ENCODE data around the gene MCM9.

MCM9 gene

GRCh38 chr6:118876814-118877213 is 58.1 kb downstream of the MCM9 start:
- CTCF ChIA-PET, result interaction anchor here (1.3 to 2.3 kb wide), 2 partner anchors 11 to 68 kb away, joined by 3 to 10 read pairs; no protein-coding TSS in a partner anchor
- Histone ChIP-seq H3K27ac (ENCODE audit: insufficient read depth in 1 of 2, low read depth in 1 of 2, low read length in 2 of 2, poor library complexity in 1 of 2, severe bottlenecking in 2 of 2) (no peak overlapping the region), H3K36me3 (ENCODE audit: control insufficient read depth in 4 of 4, insufficient read depth in 4 of 4, low read length in 3 of 4) (peaks cover 0 to 3% (median 0%) of the 10 kb centered on the region in 4 experiments), H3K27me3 (replicated peaks in 2 of 5; ENCODE audit: control insufficient read depth in 4 of 5, insufficient read depth in 5 of 5, low read length in 4 of 5) (no peaks in the 10 kb centered on the region), H3K9me3 (ENCODE audit: control extremely low read depth in 1 of 5, control insufficient read depth in 4 of 5, insufficient read depth in 2 of 5, low read depth in 1 of 5, low read length in 4 of 5) (peaks cover 0 to 2% (median 0%) of the 10 kb centered on the region in 5 experiments), H3K4me1 (ENCODE audit: control extremely low read depth in 1 of 4, control insufficient read depth in 4 of 4, insufficient read depth in 4 of 4, low read length in 3 of 4) (peaks cover 0 to 5% (median 3%) of the 10 kb centered on the region in 4 experiments), H3K4me3 (ENCODE audit: control insufficient read depth in 1 of 7, extremely low read depth in 1 of 7, insufficient read depth in 4 of 7, low read depth in 2 of 7, low read length in 6 of 7) (no peak overlapping the region)
- POLR2A ChIA-PET, result no interaction called here
- DNase-seq, result no peak

- ChIA-PET POLR2A (interaction anchor here (0.5 kb wide), 1 partner anchor 46 kb away, joined by 3 read pairs; no protein-coding TSS in a partner anchor), CTCF (interaction anchor here (1.3 to 2.3 kb wide), 3 partner anchors 11 to 67 kb away, joined by 3 to 10 read pairs (median 4); partner anchors contain the start of gene ASF1A)
- H3K4me1 ChIP-seq (ENCODE audit: control extremely low read depth in 1 of 4, control insufficient read depth in 4 of 4, insufficient read depth in 4 of 4, low read length in 3 of 4), result peaks cover 0 to 4% (median 2%) of the 10 kb centered on the region in 4 experiments
- no peaks in the 10 kb centered on the region for H3K27me3 ChIP-seq (replicated peaks in 2 of 5; ENCODE audit: control insufficient read depth in 4 of 5, insufficient read depth in 5 of 5, low read length in 4 of 5)
- WGBS (ENCODE audit: insufficient coverage), result 100% methylated on average over 1 of the region's 1 CpG
- H3K4me3 ChIP-seq (ENCODE audit: control insufficient read depth in 1 of 7, extremely low read depth in 1 of 7, insufficient read depth in 4 of 7, low read depth in 2 of 7, low read length in 6 of 7), result no peak overlapping the region
- H3K36me3 ChIP-seq (ENCODE audit: control insufficient read depth in 4 of 4, insufficient read depth in 4 of 4, low read length in 3 of 4), result peaks cover 0 to 3% (median 0%) of the 10 kb centered on the region in 4 experiments
- DNase-seq, result no peak
- H3K27ac ChIP-seq (ENCODE audit: insufficient read depth in 1 of 2, low read depth in 1 of 2, low read length in 2 of 2, poor library complexity in 1 of 2, severe bottlenecking in 2 of 2), result no peak overlapping the region
- peaks cover 0 to 2% (median 0%) of the 10 kb centered on the region in 5 experiments for H3K9me3 ChIP-seq (ENCODE audit: control extremely low read depth in 1 of 5, control insufficient read depth in 4 of 5, insufficient read depth in 2 of 5, low read depth in 1 of 5, low read length in 4 of 5)
Observed at GRCh38 chr6:118876198-118876597, 58.8 kb downstream of the MCM9 start.

- Histone ChIP-seq H3K27ac (ENCODE audit: insufficient read depth in 1 of 2, low read depth in 1 of 2, low read length in 2 of 2, poor library complexity in 1 of 2, severe bottlenecking in 2 of 2) (no peak overlapping the region), H3K4me1 (ENCODE audit: control extremely low read depth in 1 of 4, control insufficient read depth in 4 of 4, insufficient read depth in 4 of 4, low read length in 3 of 4) (peaks cover 0 to 4% (median 2%) of the 10 kb centered on the region in 4 experiments), H3K36me3 (ENCODE audit: control insufficient read depth in 4 of 4, insufficient read depth in 4 of 4, low read length in 3 of 4) (peaks cover 0 to 3% (median 0%) of the 10 kb centered on the region in 4 experiments), H3K9me3 (ENCODE audit: control extremely low read depth in 1 of 5, control insufficient read depth in 4 of 5, insufficient read depth in 2 of 5, low read depth in 1 of 5, low read length in 4 of 5) (peaks cover 0 to 2% (median 0%) of the 10 kb centered on the region in 5 experiments), H3K4me3 (ENCODE audit: control insufficient read depth in 1 of 7, extremely low read depth in 1 of 7, insufficient read depth in 4 of 7, low read depth in 2 of 7, low read length in 6 of 7) (no peak overlapping the region), H3K27me3 (replicated peaks in 2 of 5; ENCODE audit: control insufficient read depth in 4 of 5, insufficient read depth in 5 of 5, low read length in 4 of 5) (no peaks in the 10 kb centered on the region)
- POLR2A ChIA-PET, result no interaction called here
- 100% methylated on average over 1 of the region's 2 CpGs for WGBS (ENCODE audit: insufficient coverage)
- DNase-seq, result no peak
- CTCF ChIA-PET, result interaction anchor here (1.5 to 2.3 kb wide), 2 partner anchors 10 to 19 kb away, joined by 4 to 10 read pairs; partner anchors contain the start of gene ASF1A
Observed at GRCh38 chr6:118875672-118876071, 59.3 kb downstream of the MCM9 start.

- CTCF ChIA-PET, result no interaction called here
- H3K4me3 ChIP-seq (ENCODE audit: control insufficient read depth in 1 of 7, extremely low read depth in 1 of 7, insufficient read depth in 4 of 7, low read depth in 2 of 7, low read length in 6 of 7), result no peak overlapping the region
Observed at GRCh38 chr6:118873239-118873638, 61.7 kb downstream of the MCM9 start.

GRCh38 chr6:118872726-118873125 is 62.2 kb downstream of the MCM9 start:
- POLR2A ChIA-PET, result no interaction called here
- no peak for DNase-seq
- Histone ChIP-seq H3K27ac (ENCODE audit: insufficient read depth in 1 of 2, low read depth in 1 of 2, low read length in 2 of 2, poor library complexity in 1 of 2, severe bottlenecking in 2 of 2) (no peak overlapping the region), H3K27me3 (replicated peaks in 2 of 5; ENCODE audit: control insufficient read depth in 4 of 5, insufficient read depth in 5 of 5, low read length in 4 of 5) (no peaks in the 10 kb centered on the region), H3K9me3 (ENCODE audit: control extremely low read depth in 1 of 5, control insufficient read depth in 4 of 5, insufficient read depth in 2 of 5, low read depth in 1 of 5, low read length in 4 of 5) (peaks cover 0 to 12% (median 0%) of the 10 kb centered on the region in 5 experiments), H3K4me3 (ENCODE audit: control insufficient read depth in 1 of 7, extremely low read depth in 1 of 7, insufficient read depth in 4 of 7, low read depth in 2 of 7, low read length in 6 of 7) (no peak overlapping the region), H3K4me1 (ENCODE audit: control extremely low read depth in 1 of 4, control insufficient read depth in 4 of 4, insufficient read depth in 4 of 4, low read length in 3 of 4) (no peaks in the 10 kb centered on the region), H3K36me3 (ENCODE audit: control insufficient read depth in 4 of 4, insufficient read depth in 4 of 4, low read length in 3 of 4) (peaks cover 0 to 3% (median 0%) of the 10 kb centered on the region in 4 experiments)
- CTCF ChIA-PET, result no interaction called here
- 100% methylated on average over 1 of the region's 2 CpGs for WGBS (ENCODE audit: insufficient coverage)

More at GRCh38 chr6:118873239-118873638, 61.7 kb downstream of the MCM9 start:
- Histone ChIP-seq H3K4me1 (ENCODE audit: control extremely low read depth in 1 of 4, control insufficient read depth in 4 of 4, insufficient read depth in 4 of 4, low read length in 3 of 4) (no peaks in the 10 kb centered on the region), H3K27me3 (replicated peaks in 2 of 5; ENCODE audit: control insufficient read depth in 4 of 5, insufficient read depth in 5 of 5, low read length in 4 of 5) (no peaks in the 10 kb centered on the region), H3K9me3 (ENCODE audit: control extremely low read depth in 1 of 5, control insufficient read depth in 4 of 5, insufficient read depth in 2 of 5, low read depth in 1 of 5, low read length in 4 of 5) (peaks cover 0 to 12% (median 0%) of the 10 kb centered on the region in 5 experiments), H3K27ac (ENCODE audit: insufficient read depth in 1 of 2, low read depth in 1 of 2, low read length in 2 of 2, poor library complexity in 1 of 2, severe bottlenecking in 2 of 2) (no peak overlapping the region), H3K36me3 (ENCODE audit: control insufficient read depth in 4 of 4, insufficient read depth in 4 of 4, low read length in 3 of 4) (peaks cover 0 to 3% (median 0%) of the 10 kb centered on the region in 4 experiments)
- no CpG with 5 or more reads among the region's 2 CpGs for WGBS (ENCODE audit: insufficient coverage)
- POLR2A ChIA-PET, result no interaction called here
- DNase-seq, result no peak

GRCh38 chr6:118872318-118872717 is 62.6 kb downstream of the MCM9 start:
- H3K27ac ChIP-seq (ENCODE audit: insufficient read depth in 1 of 2, low read depth in 1 of 2, low read length in 2 of 2, poor library complexity in 1 of 2, severe bottlenecking in 2 of 2), result no peak overlapping the region
- no peak for DNase-seq
- H3K4me3 ChIP-seq (ENCODE audit: control insufficient read depth in 1 of 7, extremely low read depth in 1 of 7, insufficient read depth in 4 of 7, low read depth in 2 of 7, low read length in 6 of 7), result no peak overlapping the region
- H3K27me3 ChIP-seq (replicated peaks in 2 of 5; ENCODE audit: control insufficient read depth in 4 of 5, insufficient read depth in 5 of 5, low read length in 4 of 5), result no peaks in the 10 kb centered on the region
- ChIA-PET CTCF (no interaction called here), POLR2A (no interaction called here)
- H3K4me1 ChIP-seq (ENCODE audit: control extremely low read depth in 1 of 4, control insufficient read depth in 4 of 4, insufficient read depth in 4 of 4, low read length in 3 of 4), result no peaks in the 10 kb centered on the region
- H3K36me3 ChIP-seq (ENCODE audit: control insufficient read depth in 4 of 4, insufficient read depth in 4 of 4, low read length in 3 of 4), result peaks cover 0 to 3% (median 0%) of the 10 kb centered on the region in 4 experiments
- peaks cover 0 to 12% (median 0%) of the 10 kb centered on the region in 5 experiments for H3K9me3 ChIP-seq (ENCODE audit: control extremely low read depth in 1 of 5, control insufficient read depth in 4 of 5, insufficient read depth in 2 of 5, low read depth in 1 of 5, low read length in 4 of 5)

GRCh38 chr6:118871331-118871730 is 63.6 kb downstream of the MCM9 start:
- Histone ChIP-seq H3K27ac (ENCODE audit: insufficient read depth in 1 of 2, low read depth in 1 of 2, low read length in 2 of 2, poor library complexity in 1 of 2, severe bottlenecking in 2 of 2) (no peak overlapping the region), H3K4me1 (ENCODE audit: control extremely low read depth in 1 of 4, control insufficient read depth in 4 of 4, insufficient read depth in 4 of 4, low read length in 3 of 4) (no peaks in the 10 kb centered on the region), H3K36me3 (ENCODE audit: control insufficient read depth in 4 of 4, insufficient read depth in 4 of 4, low read length in 3 of 4) (peaks cover 0 to 3% (median 1%) of the 10 kb centered on the region in 4 experiments), H3K27me3 (replicated peaks in 2 of 5; ENCODE audit: control insufficient read depth in 4 of 5, insufficient read depth in 5 of 5, low read length in 4 of 5) (no peaks in the 10 kb centered on the region), H3K9me3 (ENCODE audit: control extremely low read depth in 1 of 5, control insufficient read depth in 4 of 5, insufficient read depth in 2 of 5, low read depth in 1 of 5, low read length in 4 of 5) (peaks cover 0 to 20% (median 2%) of the 10 kb centered on the region in 5 experiments), H3K4me3 (ENCODE audit: control insufficient read depth in 1 of 7, extremely low read depth in 1 of 7, insufficient read depth in 4 of 7, low read depth in 2 of 7, low read length in 6 of 7) (no peak overlapping the region)
- 96% methylated on average over 4 of the region's 5 CpGs for WGBS (ENCODE audit: insufficient coverage)
- no peak for DNase-seq
- CTCF ChIA-PET, result no interaction called here
- POLR2A ChIA-PET, result no interaction called here
